Endothelial cell of umbilical vein (primary cell): ENCODE data around the gene ZFAND6. TPM values are rescaled to one million over a fixed set of nuclear protein-coding genes. Genes with fewer than 3 reads are reported as not detected.
A peak's percentile ranks its signal among the peaks of the same experiment; 100 is the strongest.

Experiments
- BruUV-seq: library from RNA; stranded (reverse); fragments of 400-500 nt; replicated peaks from 2 replicates; lab custom pipeline; 2021; lab: Mats Ljungman, UMichigan
- CTCF ChIA-PET: fragments of 300-600, 350-600 bp; sonication (Branson Sonifier 250); formaldehyde crosslinking; loops from one replicate; lab custom pipeline; 2021; ENCODE audit warnings: antibody characterized with exemption, inconsistent platforms; lab: Charles Lee
- POLR2A ChIA-PET: fragments of 300-600, 350-600 bp; sonication (Branson Sonifier 250); formaldehyde crosslinking; loops from one replicate; lab custom pipeline; 2021; ENCODE audit warnings: antibody characterized with exemption, inconsistent platforms; lab: Charles Lee
- DNase-seq: peaks from one replicate; pipeline ENCODE4 v3.0.0-alpha.2; 2011; ENCODE audit warnings: low read depth, low spot score
- FAIRE-seq: peaks from 2 replicates; lab custom pipeline; 2011; peaks lifted over from hg19 to GRCh38; lab: Jason Lieb, UNC
- H2AFZ ChIP-seq: 2 replicates; pipeline ENCODE4 v1.6.0; 2012; ENCODE audit warnings: low read depth, low read length, control low read depth, inconsistent platforms
- H3K27ac ChIP-seq: 2 replicates; pipeline ENCODE4 v1.5.1; 2011; ENCODE audit warnings: low read depth, mild to moderate bottlenecking, control low read depth, low read length, moderate library complexity; ENCODE audit not compliant: insufficient read depth
- H3K27me3 ChIP-seq, 2 experiments: 2 replicates each; pipeline versions ENCODE4 v1.6.0 to v1.6.1; 2011; ENCODE audit warnings: low read length in 2 of 2, mixed read lengths in 1 of 2; ENCODE audit not compliant: control insufficient read depth in 2 of 2, insufficient read depth in 2 of 2
- H3K36me3 ChIP-seq, 2 experiments: 2 replicates in 1 of 2; 3 replicates in 1 of 2; pipeline ENCODE4 v1.5.1; 2011; ENCODE audit warnings: low read length in 2 of 2, mild to moderate bottlenecking in 1 of 2, moderate library complexity in 1 of 2; ENCODE audit not compliant: control insufficient read depth in 2 of 2, insufficient read depth in 2 of 2; ENCODE audit errors: extremely low read depth in 1 of 2
- H3K4me1 ChIP-seq: 3 replicates; pipeline ENCODE4 v1.5.1; 2011; ENCODE audit warnings: mild to moderate bottlenecking, low read length; ENCODE audit not compliant: control insufficient read depth, insufficient read depth; ENCODE audit errors: extremely low read depth
- H3K4me2 ChIP-seq: 2 replicates; pipeline ENCODE4 v1.6.1; 2011; ENCODE audit warnings: low read length, control low read depth, mixed read lengths; ENCODE audit not compliant: insufficient read depth
- H3K4me3 ChIP-seq, 3 experiments: fragments of 200-600 bp in 1 of 3; sonication (generic), shearing (Covaris generic) in 1 of 3; replicated peaks in 1 of 3; 2 replicates each; pipeline ENCODE4 v1.5.1; 2011 to 2016; ENCODE audit warnings: control low read depth in 3 of 3, low read length in 3 of 3, mild to moderate bottlenecking in 2 of 3, inconsistent platforms in 1 of 3, low read depth in 1 of 3, moderate library complexity in 1 of 3; ENCODE audit not compliant: insufficient read depth in 1 of 3
- H3K79me2 ChIP-seq: 2 replicates; pipeline ENCODE4 v1.6.0; 2012; ENCODE audit warnings: low read length, inconsistent platforms; ENCODE audit not compliant: control insufficient read depth, insufficient read depth
- H3K9ac ChIP-seq: replicated peaks from 2 replicates; pipeline ENCODE3; 2011; ENCODE audit warnings: low read length, control low read depth; ENCODE audit not compliant: insufficient read depth; ENCODE audit errors: extremely low read depth
- H3K9me1 ChIP-seq: replicated peaks from 3 replicates; pipeline ENCODE4 v1.6.0; 2011; ENCODE audit warnings: mild to moderate bottlenecking, low read length; ENCODE audit not compliant: control insufficient read depth, insufficient read depth; ENCODE audit errors: extremely low read depth
- H3K9me3 ChIP-seq: replicated peaks from 2 replicates; pipeline ENCODE4 v1.5.1; 2012; ENCODE audit warnings: low read length, inconsistent platforms; ENCODE audit not compliant: control insufficient read depth, insufficient read depth
- H4K20me1 ChIP-seq: replicated peaks from 2 replicates; pipeline ENCODE3; 2011; ENCODE audit warnings: mild to moderate bottlenecking, low read length; ENCODE audit not compliant: control insufficient read depth, insufficient read depth; ENCODE audit errors: extremely low read depth
- CTCF ChIP-seq, 2 donors: IDR thresholded peaks; 1 replicate in 1 of 2; 2 replicates in 1 of 2; pipeline ENCODE4 v1.5.1; 2011; ENCODE audit warnings: low read length in 2 of 2, mild to moderate bottlenecking in 2 of 2, moderate library complexity in 2 of 2, control low read depth in 1 of 2, inconsistent platforms in 1 of 2, low read depth in 1 of 2; ENCODE audit not compliant: insufficient read depth in 1 of 2; ENCODE audit errors: extremely low read depth in 1 of 2
- EZH2 ChIP-seq: IDR thresholded peaks from 2 replicates; pipeline ENCODE4 v1.6.1; 2012; ENCODE audit warnings: borderline replicate concordance, low read depth, mild to moderate bottlenecking, moderate library complexity, low read length, inconsistent platforms; ENCODE audit not compliant: severe bottlenecking
- FOS ChIP-seq: IDR thresholded peaks from 2 replicates; pipeline ENCODE4 v1.6.1; 2011; ENCODE audit warnings: mild to moderate bottlenecking, low read length, moderate library complexity, borderline replicate concordance; ENCODE audit not compliant: insufficient read depth
- GATA2 ChIP-seq: IDR thresholded peaks from 2 replicates; pipeline ENCODE4 v1.7.0; 2011; ENCODE audit warnings: low read depth, mild to moderate bottlenecking, moderate library complexity, mixed read lengths, low read length; ENCODE audit not compliant: insufficient read length, insufficient read depth
- JUN ChIP-seq: IDR thresholded peaks from 2 replicates; pipeline ENCODE4 v1.6.1; 2011; ENCODE audit warnings: borderline replicate concordance, low read depth; ENCODE audit not compliant: insufficient read length, insufficient read depth
- MAX ChIP-seq: IDR thresholded peaks from 2 replicates; pipeline ENCODE4 v1.6.1; 2011; ENCODE audit not compliant: insufficient read depth, insufficient read length
- POLR2A ChIP-seq: IDR thresholded peaks from 2 replicates; pipeline ENCODE4 v1.6.1; 2012; ENCODE audit warnings: low read depth, mild to moderate bottlenecking, control low read depth, low read length
- dilution Hi-C: fragments of 300-500 bp; cut with MboI; formaldehyde crosslinking; loops from one replicate; pipeline ENCODE4 v1.15.0; 2019; ENCODE audit warnings: low sequenced_read_pairs; ENCODE audit not compliant: extremely low pct_ligation_motif_present
- intact Hi-C: fragments of 100-400 bp; cut with micrococcal nuclease; formaldehyde crosslinking; loops from one replicate; pipeline ENCODE4 v1.10.0; 2022
- polyA plus RNA-seq, 4 experiments: library from polyadenylated mRNA; depleted of rRNA in 3 of 4; stranded (reverse) in 3 of 4; unstranded in 1 of 4; fragments of >200 nt; gene quantifications; 2 replicates each; pipeline versions ENCODE4 v1.2.1 to v1.2.3, GENCODE V29; 2011 to 2012; ENCODE audit warnings: missing spikeins in 1 of 4
- total RNA-seq: library from RNA; stranded (reverse); gene quantifications from 2 replicates; pipeline ENCODE4 v1.2.3, GENCODE V29; 2021

Gene ZFAND6
- total and polyA plus RNA-seq, 2 donors (not counting 3 experiments of a cell fraction or from before 2014, with no cell fraction given): 50.3 to 97.9 TPM

- H3K9me3 ChIP-seq: no peaks in the 10 kb centered on the region
- no peak for FAIRE-seq
- H3K4me1 ChIP-seq: peaks cover 9% of the 10 kb centered on the region
- ChIA-PET CTCF (interaction anchor here (5.8 kb wide), 1 partner anchor 19 kb away, joined by 30 read pairs; no protein-coding TSS in a partner anchor), POLR2A (no interaction called here)
- H4K20me1 ChIP-seq: no peaks in the 10 kb centered on the region
- dilution Hi-C loops (no loop called here), intact Hi-C loops (loop anchor here (1.0 to 2.0 kb wide), 2 partner anchors 29 to 121 kb away; no protein-coding TSS in a partner anchor)
- H3K4me3 ChIP-seq: no peak overlapping the region
- no peak for DNase-seq
- H3K9ac ChIP-seq: no peak overlapping the region
- TF ChIP-seq POLR2A (no peak), FOS (no peak), JUN (no peak), GATA2 (no peak), CTCF (IDR thresholded peaks at IDR 0.05; ENCODE audit: extremely low read depth in 1 of 2, insufficient read depth in 1 of 2, low read depth in 1 of 2, low read length in 2 of 2) (no peak), EZH2 (no peak), MAX (no peak)
- no TSS peak for BruUV-seq
- H3K9me1 ChIP-seq: no peaks in the 10 kb centered on the region
- H3K27ac ChIP-seq: no peak overlapping the region
- peaks cover 0 to 2% of the 10 kb centered on the region in 2 experiments for H3K27me3 ChIP-seq
- no peaks in the 10 kb centered on the region for H3K79me2 ChIP-seq
- H2AFZ ChIP-seq: no peak overlapping the region
- no peaks in the 10 kb centered on the region for H3K36me3 ChIP-seq
- peak overlapping the region; percentile 72 for H3K4me2 ChIP-seq
Measured at GRCh38 chr15:80153900-80154299, 94.4 kb downstream of the ZFAND6 start.
